SK-N-SH (cell line): ENCODE results near the gene NUP88. TPM values are rescaled to one million over a fixed set of nuclear protein-coding genes. Genes with fewer than 3 reads are reported as not detected.
A peak's percentile ranks its signal among the peaks of the same experiment; 100 is the strongest.

Experiments used
- CTCF ChIA-PET: fragments of 300-600, 350-600 bp; formaldehyde crosslinking; extraction: SDS; loops from one replicate; lab custom pipeline; 2021; lab: Yijun Ruan, JAX
- POLR2A ChIA-PET: fragments of 350-600 bp; sonication (Branson Sonifier 250); formaldehyde crosslinking; extraction: SDS; loops from one replicate; lab custom pipeline; 2020; ENCODE audit warnings: antibody characterized with exemption, inconsistent platforms; lab: Yijun Ruan, JAX
- DNase-seq: peaks from one replicate; pipeline ENCODE4 v3.0.0; 2012
- H2AFZ ChIP-seq: fragments of 200-600 bp; sonication (generic); 2 replicates; pipeline ENCODE4 v1.8.1; 2016; ENCODE audit warnings: antibody characterized with exemption, mild to moderate bottlenecking, low read depth
- H3F3A ChIP-seq: fragments of 200-600 bp; sonication (generic); replicated peaks from 2 replicates; pipeline ENCODE3; 2016; ENCODE audit warnings: antibody characterized with exemption, mild to moderate bottlenecking; ENCODE audit not compliant: insufficient read depth
- H3K27ac ChIP-seq, 2 experiments: fragments of 200-500 bp in 1 of 2; fragments of 200-600 bp in 1 of 2; sonication (Bioruptor generic) in 1 of 2; sonication (generic), shearing (Covaris generic) in 1 of 2; 2 replicates each; pipeline versions ENCODE4 v1.5.1 to v1.6.1; 2014 to 2016; ENCODE audit warnings: low read depth in 2 of 2, inconsistent platforms in 1 of 2, low read length in 1 of 2, mild to moderate bottlenecking in 1 of 2, mixed read lengths in 1 of 2
- H3K27me3 ChIP-seq: fragments of 200-600 bp; sonication (generic), shearing (Covaris generic); 2 replicates; pipeline ENCODE4 v1.6.1; 2016; ENCODE audit warnings: mixed run types; ENCODE audit not compliant: insufficient read depth
- H3K36me3 ChIP-seq, 2 experiments: fragments of 200-500 bp in 1 of 2; fragments of 200-600 bp in 1 of 2; sonication (Bioruptor generic) in 1 of 2; sonication (generic) in 1 of 2; replicated peaks in 1 of 2; 2 replicates each; pipeline versions ENCODE3 to v1.5.1; 2014 to 2016; ENCODE audit warnings: low read length in 1 of 2, mild to moderate bottlenecking in 1 of 2; ENCODE audit not compliant: insufficient read depth in 2 of 2, control insufficient read depth in 1 of 2
- H3K4me1 ChIP-seq, 2 experiments: fragments of 200-500 bp in 1 of 2; fragments of 200-600 bp in 1 of 2; sonication (Bioruptor generic) in 1 of 2; sonication (generic), shearing (Covaris generic) in 1 of 2; 2 replicates each; pipeline versions ENCODE4 v1.5.1 to v1.6.1; 2014 to 2016; ENCODE audit warnings: low read depth in 1 of 2, low read length in 1 of 2, mixed run types in 1 of 2; ENCODE audit not compliant: insufficient read depth in 2 of 2, control insufficient read depth in 1 of 2
- H3K4me2 ChIP-seq: fragments of 200-600 bp; sonication (generic), shearing (Covaris generic); 2 replicates; pipeline ENCODE4 v1.6.1; 2017; ENCODE audit warnings: mixed run types
- H3K4me3 ChIP-seq, 2 experiments: fragments of 200-500 bp in 1 of 2; fragments of 200-600 bp in 1 of 2; sonication (Bioruptor generic) in 1 of 2; sonication (generic), shearing (Covaris generic) in 1 of 2; 2 replicates each; pipeline versions ENCODE4 v1.5.1 to v1.8.1; 2014 to 2016; ENCODE audit warnings: low read depth in 2 of 2, inconsistent platforms in 1 of 2, low read length in 1 of 2, mild to moderate bottlenecking in 1 of 2, mixed read lengths in 1 of 2, moderate library complexity in 1 of 2
- H3K79me2 ChIP-seq: fragments of 200-600 bp; sonication (generic); 2 replicates; pipeline ENCODE4 v1.8.1; 2017; ENCODE audit warnings: mild to moderate bottlenecking; ENCODE audit not compliant: insufficient read depth
- H3K9ac ChIP-seq: fragments of 200-600 bp; sonication (generic); 2 replicates; pipeline ENCODE4 v1.6.1; 2017; ENCODE audit warnings: mixed run types
- H3K9me2 ChIP-seq: fragments of 200-600 bp; sonication (generic); 2 replicates; pipeline ENCODE4 v1.6.1; 2017; ENCODE audit warnings: mixed run types
- H3K9me3 ChIP-seq: fragments of 200-600 bp; sonication (generic); 2 replicates; pipeline ENCODE4 v1.6.1; 2017; ENCODE audit warnings: mixed run types, mild to moderate bottlenecking, moderate library complexity
- H4K20me1 ChIP-seq: fragments of 200-600 bp; sonication (generic); 2 replicates; pipeline ENCODE4 v1.6.1; 2017; ENCODE audit warnings: mild to moderate bottlenecking, mixed run types; ENCODE audit not compliant: insufficient read depth
- CHD2 ChIP-seq: fragments of 150-350 bp; IDR thresholded peaks from 2 replicates; pipeline ENCODE4 v1.6.1; 2018; ENCODE audit warnings: low read length; ENCODE audit not compliant: partially characterized antibody
- ELF1 ChIP-seq: IDR thresholded peaks from 2 replicates; pipeline ENCODE4 v1.4.0; 2012
- FOXM1 ChIP-seq: IDR thresholded peaks from 2 replicates; pipeline ENCODE4 v1.4.0; 2012; ENCODE audit warnings: low read depth, mild to moderate bottlenecking
- GABPA ChIP-seq: IDR thresholded peaks from 2 replicates; pipeline ENCODE4 v1.4.0; 2012; ENCODE audit warnings: low read depth, mild to moderate bottlenecking
- IRF3 ChIP-seq: fragments of 150-350 bp; IDR thresholded peaks from 2 replicates; pipeline ENCODE4 v1.6.1; 2016; ENCODE audit warnings: mild to moderate bottlenecking, low read depth, low read length
- NFIC ChIP-seq: IDR thresholded peaks from 2 replicates; pipeline ENCODE4 v1.4.0; 2012; ENCODE audit warnings: borderline replicate concordance
- NRF1 ChIP-seq: IDR thresholded peaks from 2 replicates; pipeline ENCODE4 v1.6.1; 2012; ENCODE audit warnings: low read depth, mild to moderate bottlenecking, low read length
- POLR2AphosphoS5 ChIP-seq: IDR thresholded peaks from 2 replicates; pipeline ENCODE4 v1.6.1; 2012; ENCODE audit warnings: low read depth, low read length
- RFX5 ChIP-seq: IDR thresholded peaks from 2 replicates; pipeline ENCODE4 v1.6.1; 2012; ENCODE audit warnings: mild to moderate bottlenecking, improper control_type of control experiment, low read length
- TAF1 ChIP-seq: IDR thresholded peaks from 2 replicates; pipeline ENCODE4 v1.6.1; 2012; ENCODE audit warnings: low read depth, mild to moderate bottlenecking, low read length, moderate library complexity, borderline replicate concordance
- TCF12 ChIP-seq: IDR thresholded peaks from 2 replicates; pipeline ENCODE4 v1.4.0; 2012
- TEAD4 ChIP-seq: IDR thresholded peaks from 2 replicates; pipeline ENCODE4 v1.4.0; 2012; ENCODE audit warnings: mild to moderate bottlenecking, borderline replicate concordance; ENCODE audit not compliant: insufficient read depth
- USF1 ChIP-seq: IDR thresholded peaks from 2 replicates; pipeline ENCODE4 v1.4.0; 2012; ENCODE audit warnings: low read depth, borderline replicate concordance
- USF2 ChIP-seq: fragments of 150-350 bp; IDR thresholded peaks from 2 replicates; pipeline ENCODE4 v1.6.1; 2017; ENCODE audit warnings: antibody characterized with exemption, low read length, low read depth, borderline replicate concordance
- YY1 ChIP-seq: IDR thresholded peaks from 2 replicates; pipeline ENCODE4 v1.4.0; 2012; ENCODE audit warnings: low read depth, mild to moderate bottlenecking
- WGBS: methylation state at CpG from one replicate; pipeline ENCODE4 v1.1.6; 2017; ENCODE audit warnings: low lambda C conversion rate; 5-methylcytosine and 5-hydroxymethylcytosine counted together
- polyA plus RNA-seq, 3 experiments: library from polyadenylated mRNA; depleted of rRNA; stranded (reverse); fragments of >200 nt; gene quantifications; 2 replicates each; pipeline ENCODE4 v1.2.3, GENCODE V29; 2012

NUP88 gene
- 54.1 and 62.4 TPM in 2 replicates for polyA plus RNA-seq (2012; rRNA removed)
- polyA plus RNA-seq (2012; cell fraction: cytosol; rRNA removed), result 54.8 and 59.8 TPM in 2 replicates
- polyA plus RNA-seq (2012; cell fraction: nucleus; rRNA removed), result 45.2 and 62.2 TPM in 2 replicates

- POLR2A ChIA-PET, result interaction anchor here (0.7 to 1.3 kb wide), 9 partner anchors 8 to 623 kb away, joined by 3 to 9 read pairs (median 5); partner anchors contain the start of genes C1QBP, DERL2, DHX33 and MIS12
- Histone ChIP-seq H3K36me3 (peaks cover 36 to 52% of the 10 kb centered on the region in 2 experiments), H3K4me1 (peaks cover 6 to 17% of the 10 kb centered on the region in 2 experiments), H3K27me3 (no peaks in the 10 kb centered on the region), H4K20me1 (no peaks in the 10 kb centered on the region), H2AFZ (peak within 1 kb of the TSS; percentile 86), H3K27ac (peak within 1 kb of the TSS; percentile 76 to 82; a peak in 3 of 4 replicates), H3K4me2 (peak within 1 kb of the TSS; percentile 94), H3K4me3 (peak within 1 kb of the TSS; percentile 87 to 100), H3K9ac (peak within 1 kb of the TSS; percentile 86), H3K9me2 (no peaks in the 10 kb centered on the region), H3K79me2 (peaks cover 73% of the 10 kb centered on the region), H3F3A (peaks cover 10% of the 10 kb centered on the region), H3K9me3 (no peaks in the 10 kb centered on the region)
- CTCF ChIA-PET, result interaction anchor here (0.8 to 2.5 kb wide), 2 partner anchors 18 to 20 kb away, joined by 4 to 12 read pairs; partner anchors contain the start of gene C1QBP
- peak; percentile 96 for DNase-seq
- TF ChIP-seq IRF3 (peak; percentile 47), POLR2AphosphoS5 (peak; percentile 74; the same call in 1 of the 2 replicates), TCF12 (no peak), USF1 (peak; percentile 13; the same call in 1 of the 2 replicates), TEAD4 (no peak), NRF1 (no peak), CHD2 (peak; percentile 66), NFIC (no peak), GABPA (peak; percentile 72), FOXM1 (no peak), RFX5 (peak; percentile 73), TAF1 (peak; percentile 91), USF2 (no peak), YY1 (peak; percentile 92), ELF1 (no peak; the same call in 1 of the 2 replicates)
- 0% methylated on average over 38 of the region's 49 CpGs for WGBS
Measured at GRCh38 chr17:5419356-5419958, at the start of gene NUP88. NUP88 (minus strand) TSS chr17:5419662; CDS start chr17:5419650, 12 bp downstream.
